HCT116 (cell line): ENCODE data around the gene NSRP1. TPM values are rescaled to one million over a fixed set of nuclear protein-coding genes. Genes with fewer than 3 reads are reported as not detected.

Experiments
- ATAC-seq: fragments of 200-7000 bp; cut with Tn5 transposase; 2 replicates; pipeline ENCODE4 v1.9.1; 2020; ENCODE audit warnings: mild to moderate bottlenecking, moderate library complexity
- BruUV-seq: library from RNA; stranded (reverse); fragments of 400-500 nt; replicated peaks from 2 replicates; lab custom pipeline; 2021; lab: Mats Ljungman, UMichigan
- CTCF ChIA-PET: fragments of 300-600 bp; sonication (Branson Sonifier 250); formaldehyde crosslinking; loops from one replicate; lab custom pipeline; 2021; ENCODE audit warnings: antibody characterized with exemption; lab: Charles Lee
- POLR2A ChIA-PET: fragments of 300-600, 350-600 bp; sonication (Branson Sonifier 250); formaldehyde crosslinking; loops from one replicate; lab custom pipeline; 2021; ENCODE audit warnings: antibody characterized with exemption; lab: Charles Lee
- RAD21 ChIA-PET, 2 experiments: fragments of 300-600 bp; sonication (Branson Sonifier 250); formaldehyde crosslinking; loops; one replicate each; lab custom pipeline; 2023; ENCODE audit warnings: low total read pairs in 2 of 2; ENCODE audit not compliant: uncharacterized antibody in 2 of 2, unreplicated experiment in 2 of 2, low non-redundant PET in 1 of 2; lab: Charles Lee
- DNase-seq: peaks from one replicate; pipeline ENCODE4 v3.0.0-alpha.2; 2010; ENCODE audit warnings: low read depth, low spot score
- H2AFZ ChIP-seq: fragments of 200-600 bp; shearing (Covaris generic), sonication (generic); 2 replicates; pipeline ENCODE4 v1.6.1; 2017; ENCODE audit warnings: low read depth, mixed run types, mixed read lengths, antibody characterized with exemption, low read length; ENCODE audit not compliant: poor library complexity, severe bottlenecking
- H3K27ac ChIP-seq: 2 replicates; pipeline ENCODE4 v1.5.1; 2012; ENCODE audit warnings: low read depth, low read length
- H3K27me3 ChIP-seq: fragments of 200-600 bp; sonication (generic); 2 replicates; pipeline ENCODE4 v1.6.1; 2016; ENCODE audit warnings: mixed run types, low read length, mixed read lengths; ENCODE audit not compliant: insufficient read depth
- H3K36me3 ChIP-seq, 2 experiments: fragments of 200-500 bp in 1 of 2; fragments of 200-600 bp in 1 of 2; sonication (Bioruptor generic) in 1 of 2; sonication (generic) in 1 of 2; 2 replicates each; pipeline versions ENCODE4 v1.5.1 to v1.6.1; 2014 to 2016; ENCODE audit warnings: low read length in 2 of 2, inconsistent platforms in 1 of 2, mixed read lengths in 1 of 2, mixed run types in 1 of 2; ENCODE audit not compliant: insufficient read depth in 2 of 2, control insufficient read depth in 1 of 2
- H3K4me1 ChIP-seq, 2 experiments: fragments of 200-600 bp in 1 of 2; sonication (generic) in 1 of 2; 2 replicates each; pipeline versions ENCODE4 v1.5.1 to v1.6.1; 2012 to 2017; ENCODE audit warnings: low read length in 2 of 2, inconsistent platforms in 1 of 2, mild to moderate bottlenecking in 1 of 2, mixed read lengths in 1 of 2, mixed run types in 1 of 2, moderate library complexity in 1 of 2; ENCODE audit not compliant: insufficient read depth in 2 of 2, control insufficient read depth in 1 of 2
- H3K4me2 ChIP-seq: fragments of 200-600 bp; sonication (generic); 2 replicates; pipeline ENCODE4 v1.6.1; 2017; ENCODE audit warnings: mixed run types, low read length, mixed read lengths
- H3K4me3 ChIP-seq, 2 experiments: fragments of 200-600 bp in 1 of 2; sonication (generic) in 1 of 2; replicated peaks in 1 of 2; 2 replicates each; pipeline ENCODE4 v1.5.1; 2011 to 2016; ENCODE audit warnings: low read length in 2 of 2, control low read depth in 1 of 2, low read depth in 1 of 2, mild to moderate bottlenecking in 1 of 2, mixed read lengths in 1 of 2, mixed run types in 1 of 2
- H3K79me2 ChIP-seq: fragments of 200-600 bp; sonication (generic); 2 replicates; pipeline ENCODE4 v1.6.1; 2017; ENCODE audit warnings: mild to moderate bottlenecking, mixed run types, low read length, moderate library complexity, mixed read lengths; ENCODE audit not compliant: insufficient read depth
- H3K9ac ChIP-seq: fragments of 200-600 bp; sonication (generic); 2 replicates; pipeline ENCODE4 v1.6.1; 2016; ENCODE audit warnings: low read length, mixed read lengths
- H3K9me2 ChIP-seq: fragments of 200-600 bp; sonication (generic), shearing (Covaris generic); 2 replicates; pipeline ENCODE4 v1.6.1; 2017; ENCODE audit warnings: mixed run types, mild to moderate bottlenecking, moderate library complexity; ENCODE audit not compliant: insufficient read depth
- H3K9me3 ChIP-seq, 2 experiments: fragments of 200-500 bp in 1 of 2; fragments of 200-600 bp in 1 of 2; sonication (Bioruptor generic) in 1 of 2; sonication (generic) in 1 of 2; 2 replicates each; pipeline ENCODE4 v1.6.1; 2014 to 2017; ENCODE audit warnings: low read length in 2 of 2, mixed read lengths in 2 of 2, inconsistent platforms in 1 of 2, low read depth in 1 of 2, mild to moderate bottlenecking in 1 of 2, mixed run types in 1 of 2, moderate library complexity in 1 of 2; ENCODE audit not compliant: control insufficient read depth in 1 of 2, insufficient read depth in 1 of 2
- H4K20me1 ChIP-seq: fragments of 200-600 bp; sonication (generic), shearing (Covaris generic); 2 replicates; pipeline ENCODE4 v1.6.1; 2017; ENCODE audit warnings: mixed run types, mild to moderate bottlenecking, moderate library complexity; ENCODE audit not compliant: insufficient read depth
- CBX3 ChIP-seq: IDR thresholded peaks from 2 replicates; pipeline ENCODE4 v1.6.1; 2012; ENCODE audit warnings: low read depth
- CTCF ChIP-seq, 3 experiments: fragments of 200-600 bp in 1 of 3; sonication (generic) in 1 of 3; IDR thresholded peaks in 2 of 3; conservative IDR thresholded peaks in 1 of 3; 2 replicates each; pipeline ENCODE4 v1.5.1; 2012 to 2017; ENCODE audit warnings: low read depth in 2 of 3, low read length in 2 of 3, antibody characterized with exemption in 1 of 3, borderline replicate concordance in 1 of 3, control low read depth in 1 of 3, mild to moderate bottlenecking in 1 of 3, mixed read lengths in 1 of 3, mixed run types in 1 of 3, moderate library complexity in 1 of 3; ENCODE audit not compliant: insufficient read depth in 1 of 3
- ELF1 ChIP-seq: IDR thresholded peaks from 2 replicates; pipeline ENCODE4 v1.6.1; 2012; ENCODE audit warnings: low read depth, borderline replicate concordance
- EZH2 ChIP-seq: fragments of 200-600 bp; sonication (generic); IDR thresholded peaks from 2 replicates; pipeline ENCODE4 v1.6.1; 2017; ENCODE audit warnings: antibody characterized with exemption, mixed run types
- EZH2phosphoT487 ChIP-seq: fragments of 200-600 bp; IDR thresholded peaks from 2 replicates; pipeline ENCODE4 v1.6.1; 2018; ENCODE audit warnings: antibody characterized with exemption, borderline replicate concordance
- JUND ChIP-seq: IDR thresholded peaks from 2 replicates; pipeline ENCODE4 v1.6.1; 2012
- MAX ChIP-seq: IDR thresholded peaks from 2 replicates; pipeline ENCODE4 v1.6.1; 2012
- POLR2AphosphoS5 ChIP-seq: IDR thresholded peaks from 2 replicates; pipeline ENCODE4 v1.6.1; 2011; ENCODE audit warnings: mild to moderate bottlenecking, low read depth, low read length, moderate library complexity
- RAD21 ChIP-seq: IDR thresholded peaks from 2 replicates; pipeline ENCODE4 v1.6.1; 2012; ENCODE audit warnings: low read depth, mild to moderate bottlenecking
- SIN3A ChIP-seq: IDR thresholded peaks from 2 replicates; pipeline ENCODE4 v1.6.1; 2012; ENCODE audit warnings: low read depth
- SP1 ChIP-seq: IDR thresholded peaks from 2 replicates; pipeline ENCODE4 v1.6.1; 2012; ENCODE audit warnings: low read depth
- SRF ChIP-seq: IDR thresholded peaks from 2 replicates; pipeline ENCODE4 v1.6.1; 2012; ENCODE audit warnings: low read depth
- TCF7L2 ChIP-seq: IDR thresholded peaks from 2 replicates; pipeline ENCODE4 v1.7.0; 2011; ENCODE audit warnings: borderline replicate concordance, inconsistent platforms; ENCODE audit not compliant: insufficient read depth, insufficient read length; ENCODE audit errors: extremely low read depth
- YY1 ChIP-seq: IDR thresholded peaks from 2 replicates; pipeline ENCODE4 v1.6.1; 2011; ENCODE audit warnings: low read length, low read depth, moderate library complexity, mild to moderate bottlenecking; ENCODE audit not compliant: insufficient replicate concordance; ENCODE audit errors: extremely low read depth
- ZNF274 ChIP-seq: fragments of 200-500 bp; sonication (Bioruptor generic); IDR thresholded peaks from 2 replicates; pipeline ENCODE4 v1.6.1; 2014; ENCODE audit warnings: mild to moderate bottlenecking, low read depth, low read length, inconsistent platforms
- intact Hi-C: fragments of 100-400 bp; cut with micrococcal nuclease; formaldehyde crosslinking; loops from 2 replicates; pipeline ENCODE4 v1.10.0; 2022
- total RNA-seq: library from RNA; stranded (reverse); gene quantifications from one replicate; pipeline ENCODE4 v1.2.1, GENCODE V29; 2021; ENCODE audit not compliant: unreplicated experiment
- TF ChIP-seq, protein P1 (sequence below): IDR thresholded peaks from 2 replicates; pipeline ENCODE4 v1.6.1; 2012
- TF ChIP-seq, protein P2 (sequence below): IDR thresholded peaks from 2 replicates; pipeline ENCODE4 v1.6.1; 2012; ENCODE audit warnings: low read depth

Gene NSRP1
- total RNA-seq, 1 experiment from 2014 or later, result 24.9 TPM

DNA sequence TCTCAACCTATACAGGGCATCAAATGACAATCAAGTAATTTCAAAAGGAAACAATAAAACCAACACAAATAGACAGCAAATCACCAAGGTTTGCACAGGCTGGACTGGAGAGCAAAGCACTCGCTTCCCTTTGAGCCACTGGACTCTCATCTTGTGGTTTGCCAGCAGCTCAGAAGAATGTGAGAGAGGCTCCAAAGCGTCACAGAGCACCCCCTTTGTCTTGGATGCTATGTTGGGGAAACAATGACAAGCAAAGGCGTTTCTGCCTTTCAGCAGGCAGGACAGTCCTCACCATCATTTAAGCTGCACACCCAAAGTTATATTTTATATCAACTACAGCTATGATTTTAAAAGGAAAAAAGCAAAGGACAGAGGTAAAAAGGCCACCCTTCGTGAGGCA lies 105.6 kb downstream of the NSRP1 start:
- no peak for ATAC-seq
- Histone ChIP-seq H3K4me2 (no peak overlapping the region), H3K9ac (no peak overlapping the region), H3K27ac (no peak overlapping the region), H3K9me3 (no peaks in the 10 kb centered on the region), H3K4me1 (peaks cover 0 to 9% of the 10 kb centered on the region in 2 experiments; a peak in 1 of 4 replicates), H3K9me2 (no peaks in the 10 kb centered on the region), H3K27me3 (no peaks in the 10 kb centered on the region), H2AFZ (no peak overlapping the region), H3K36me3 (no peaks in the 10 kb centered on the region), H3K4me3 (no peak overlapping the region), H3K79me2 (no peaks in the 10 kb centered on the region), H4K20me1 (no peaks in the 10 kb centered on the region)
- ChIA-PET POLR2A (no interaction called here), CTCF (no interaction called here), RAD21 (no interaction called here)
- TF ChIP-seq CTCF (IDR thresholded peaks at IDR 0.05 in 2 of 3, conservative IDR thresholded peaks at IDR 0.05 in 1 of 3; ENCODE audit: borderline replicate concordance in 1 of 3, insufficient read depth in 1 of 3, low read depth in 2 of 3, low read length in 2 of 3), result no peak
- no peak for TF ChIP-seq YY1
- TF ChIP-seq CBX3, result no peak
- TF ChIP-seq, protein P1, sequence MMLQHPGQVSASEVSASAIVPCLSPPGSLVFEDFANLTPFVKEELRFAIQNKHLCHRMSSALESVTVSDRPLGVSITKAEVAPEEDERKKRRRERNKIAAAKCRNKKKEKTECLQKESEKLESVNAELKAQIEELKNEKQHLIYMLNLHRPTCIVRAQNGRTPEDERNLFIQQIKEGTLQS, result no peak
- TF ChIP-seq SRF, result no peak
- TF ChIP-seq RAD21, result no peak
- TF ChIP-seq ELF1, result no peak
- no peak for TF ChIP-seq SP1
- TF ChIP-seq EZH2phosphoT487, result no peak
- TF ChIP-seq JUND, result no peak
- no peak for TF ChIP-seq TCF7L2
- no peak for TF ChIP-seq EZH2
- TF ChIP-seq SIN3A, result no peak
- TF ChIP-seq ZNF274, result no peak
- TF ChIP-seq, protein P2, sequence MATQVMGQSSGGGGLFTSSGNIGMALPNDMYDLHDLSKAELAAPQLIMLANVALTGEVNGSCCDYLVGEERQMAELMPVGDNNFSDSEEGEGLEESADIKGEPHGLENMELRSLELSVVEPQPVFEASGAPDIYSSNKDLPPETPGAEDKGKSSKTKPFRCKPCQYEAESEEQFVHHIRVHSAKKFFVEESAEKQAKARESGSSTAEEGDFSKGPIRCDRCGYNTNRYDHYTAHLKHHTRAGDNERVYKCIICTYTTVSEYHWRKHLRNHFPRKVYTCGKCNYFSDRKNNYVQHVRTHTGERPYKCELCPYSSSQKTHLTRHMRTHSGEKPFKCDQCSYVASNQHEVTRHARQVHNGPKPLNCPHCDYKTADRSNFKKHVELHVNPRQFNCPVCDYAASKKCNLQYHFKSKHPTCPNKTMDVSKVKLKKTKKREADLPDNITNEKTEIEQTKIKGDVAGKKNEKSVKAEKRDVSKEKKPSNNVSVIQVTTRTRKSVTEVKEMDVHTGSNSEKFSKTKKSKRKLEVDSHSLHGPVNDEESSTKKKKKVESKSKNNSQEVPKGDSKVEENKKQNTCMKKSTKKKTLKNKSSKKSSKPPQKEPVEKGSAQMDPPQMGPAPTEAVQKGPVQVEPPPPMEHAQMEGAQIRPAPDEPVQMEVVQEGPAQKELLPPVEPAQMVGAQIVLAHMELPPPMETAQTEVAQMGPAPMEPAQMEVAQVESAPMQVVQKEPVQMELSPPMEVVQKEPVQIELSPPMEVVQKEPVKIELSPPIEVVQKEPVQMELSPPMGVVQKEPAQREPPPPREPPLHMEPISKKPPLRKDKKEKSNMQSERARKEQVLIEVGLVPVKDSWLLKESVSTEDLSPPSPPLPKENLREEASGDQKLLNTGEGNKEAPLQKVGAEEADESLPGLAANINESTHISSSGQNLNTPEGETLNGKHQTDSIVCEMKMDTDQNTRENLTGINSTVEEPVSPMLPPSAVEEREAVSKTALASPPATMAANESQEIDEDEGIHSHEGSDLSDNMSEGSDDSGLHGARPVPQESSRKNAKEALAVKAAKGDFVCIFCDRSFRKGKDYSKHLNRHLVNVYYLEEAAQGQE, result no peak
- TF ChIP-seq MAX, result no peak
- no peak for TF ChIP-seq POLR2AphosphoS5
- no TSS peak for BruUV-seq
- intact Hi-C loops, result no loop called here
- DNase-seq, result no peak
